ENCODE measurements around the gene RFX4.
A peak's percentile ranks its signal among the peaks of the same experiment; 100 is the strongest.

RFX4 gene

GRCh38 chr12:106764220-106764619, 181.4 kb downstream of the RFX4 start:
- Histone ChIP-seq H3K36me3 (ENCODE audit: insufficient read depth, low read length) (no peaks in the 10 kb centered on the region), H3K4me3 (ENCODE audit: low read depth, low read length) (no peak overlapping the region), H2AFZ (ENCODE audit: low read length, unreplicated experiment) (no peak overlapping the region), H3K27ac (ENCODE audit: low read depth, low read length) (no peak overlapping the region), H3K79me2 (ENCODE audit: control insufficient read depth, insufficient read depth, low read length, unreplicated experiment) (no peaks in the 10 kb centered on the region), H3K4me1 (ENCODE audit: control insufficient read depth, insufficient read depth, low read length, unreplicated experiment) (peaks cover 24% of the 10 kb centered on the region), H3K27me3 (ENCODE audit: insufficient read depth, low read length) (peaks cover 3% of the 10 kb centered on the region; the same call in 1 of the 2 replicates)

DNA sequence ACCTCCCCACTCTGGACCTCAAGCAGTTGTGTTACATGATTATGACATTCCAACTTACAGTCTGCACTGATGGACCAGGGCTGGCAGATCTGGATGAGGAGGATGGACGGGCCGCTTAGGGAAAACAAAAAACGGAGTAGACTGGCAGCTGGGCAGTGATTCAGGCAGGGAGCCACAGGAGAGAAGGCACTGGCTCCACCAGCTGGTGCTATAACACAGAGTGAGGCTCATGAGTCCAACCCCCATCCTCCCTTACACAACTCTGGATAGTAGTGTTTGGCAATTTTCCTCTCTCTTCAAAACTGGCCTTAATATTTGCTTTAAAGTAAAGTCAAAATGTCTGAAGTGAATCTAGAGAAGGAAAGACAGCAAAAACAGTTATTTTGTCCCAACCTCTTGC, 181.9 kb downstream of the RFX4 start:
- Histone ChIP-seq H3K27ac (ENCODE audit: low read depth, low read length) (no peak overlapping the region), H2AFZ (ENCODE audit: low read length, unreplicated experiment) (no peak overlapping the region), H3K4me1 (ENCODE audit: control insufficient read depth, insufficient read depth, low read length, unreplicated experiment) (peaks cover 24% of the 10 kb centered on the region), H3K79me2 (ENCODE audit: control insufficient read depth, insufficient read depth, low read length, unreplicated experiment) (no peaks in the 10 kb centered on the region), H3K36me3 (ENCODE audit: insufficient read depth, low read length) (no peaks in the 10 kb centered on the region), H3K4me3 (ENCODE audit: low read depth, low read length) (no peak overlapping the region), H3K27me3 (ENCODE audit: insufficient read depth, low read length) (peaks cover 3% of the 10 kb centered on the region; the same call in 1 of the 2 replicates)

- H3K27me3 ChIP-seq (ENCODE audit: insufficient read depth, low read length), result peaks cover 3% of the 10 kb centered on the region; the same call in 1 of the 2 replicates
- no peak overlapping the region for H3K4me3 ChIP-seq (ENCODE audit: low read depth, low read length)
- peaks cover 24% of the 10 kb centered on the region for H3K4me1 ChIP-seq (ENCODE audit: control insufficient read depth, insufficient read depth, low read length, unreplicated experiment)
- H3K27ac ChIP-seq (ENCODE audit: low read depth, low read length), result no peak overlapping the region
- H2AFZ ChIP-seq (ENCODE audit: low read length, unreplicated experiment), result no peak overlapping the region
- H3K36me3 ChIP-seq (ENCODE audit: insufficient read depth, low read length), result no peaks in the 10 kb centered on the region
- H3K79me2 ChIP-seq (ENCODE audit: control insufficient read depth, insufficient read depth, low read length, unreplicated experiment), result no peaks in the 10 kb centered on the region
Measured at GRCh38 chr12:106766393-106766826, 183.6 kb downstream of the RFX4 start.

- H3K79me2 ChIP-seq (ENCODE audit: control insufficient read depth, insufficient read depth, low read length, unreplicated experiment), result no peaks in the 10 kb centered on the region
Measured at GRCh38 chr12:106767206-106767605, 184.4 kb downstream of the RFX4 start.

GRCh38 chr12:106767954-106768822, 185.4 kb downstream of the RFX4 start:
- no peak overlapping the region for H3K27ac ChIP-seq (ENCODE audit: low read depth, low read length)
- no peaks in the 10 kb centered on the region for H3K27me3 ChIP-seq (ENCODE audit: insufficient read depth, low read length)
- H3K79me2 ChIP-seq (ENCODE audit: control insufficient read depth, insufficient read depth, low read length, unreplicated experiment), result no peaks in the 10 kb centered on the region
- no peak overlapping the region for H3K4me3 ChIP-seq (ENCODE audit: low read depth, low read length)
- peaks cover 24% of the 10 kb centered on the region for H3K4me1 ChIP-seq (ENCODE audit: control insufficient read depth, insufficient read depth, low read length, unreplicated experiment)
- H2AFZ ChIP-seq (ENCODE audit: low read length, unreplicated experiment), result no peak overlapping the region
- no peaks in the 10 kb centered on the region for H3K36me3 ChIP-seq (ENCODE audit: insufficient read depth, low read length)

More at GRCh38 chr12:106767206-106767605, 184.4 kb downstream of the RFX4 start:
- H2AFZ ChIP-seq (ENCODE audit: low read length, unreplicated experiment), result no peak overlapping the region
- no peak overlapping the region for H3K4me3 ChIP-seq (ENCODE audit: low read depth, low read length)
- H3K4me1 ChIP-seq (ENCODE audit: control insufficient read depth, insufficient read depth, low read length, unreplicated experiment), result peaks cover 24% of the 10 kb centered on the region
- H3K27ac ChIP-seq (ENCODE audit: low read depth, low read length), result no peak overlapping the region
- no peaks in the 10 kb centered on the region for H3K27me3 ChIP-seq (ENCODE audit: insufficient read depth, low read length)
- no peaks in the 10 kb centered on the region for H3K36me3 ChIP-seq (ENCODE audit: insufficient read depth, low read length)

GRCh38 chr12:106769078-106769477, 186.3 kb downstream of the RFX4 start:
- H3K4me1 ChIP-seq (ENCODE audit: control insufficient read depth, insufficient read depth, low read length, unreplicated experiment), result peaks cover 24% of the 10 kb centered on the region
- H3K27ac ChIP-seq (ENCODE audit: low read depth, low read length), result no peak overlapping the region
- H3K36me3 ChIP-seq (ENCODE audit: insufficient read depth, low read length), result no peaks in the 10 kb centered on the region
- H2AFZ ChIP-seq (ENCODE audit: low read length, unreplicated experiment), result no peak overlapping the region
- H3K27me3 ChIP-seq (ENCODE audit: insufficient read depth, low read length), result no peaks in the 10 kb centered on the region
- no peak overlapping the region for H3K4me3 ChIP-seq (ENCODE audit: low read depth, low read length)
- H3K79me2 ChIP-seq (ENCODE audit: control insufficient read depth, insufficient read depth, low read length, unreplicated experiment), result no peaks in the 10 kb centered on the region

- Histone ChIP-seq H3K36me3 (ENCODE audit: insufficient read depth, low read length) (no peaks in the 10 kb centered on the region), H3K79me2 (ENCODE audit: control insufficient read depth, insufficient read depth, low read length, unreplicated experiment) (no peaks in the 10 kb centered on the region), H2AFZ (ENCODE audit: low read length, unreplicated experiment) (no peak overlapping the region), H3K4me3 (ENCODE audit: low read depth, low read length) (no peak overlapping the region), H3K27me3 (ENCODE audit: insufficient read depth, low read length) (no peaks in the 10 kb centered on the region), H3K27ac (ENCODE audit: low read depth, low read length) (no peak overlapping the region), H3K4me1 (ENCODE audit: control insufficient read depth, insufficient read depth, low read length, unreplicated experiment) (peaks cover 24% of the 10 kb centered on the region)
Measured at GRCh38 chr12:106769546-106769945, 186.7 kb downstream of the RFX4 start.

GRCh38 chr12:106771425-106771824, 188.6 kb downstream of the RFX4 start:
- Histone ChIP-seq H3K27ac (ENCODE audit: low read depth, low read length) (no peak overlapping the region), H3K4me3 (ENCODE audit: low read depth, low read length) (no peak overlapping the region)

DNA sequence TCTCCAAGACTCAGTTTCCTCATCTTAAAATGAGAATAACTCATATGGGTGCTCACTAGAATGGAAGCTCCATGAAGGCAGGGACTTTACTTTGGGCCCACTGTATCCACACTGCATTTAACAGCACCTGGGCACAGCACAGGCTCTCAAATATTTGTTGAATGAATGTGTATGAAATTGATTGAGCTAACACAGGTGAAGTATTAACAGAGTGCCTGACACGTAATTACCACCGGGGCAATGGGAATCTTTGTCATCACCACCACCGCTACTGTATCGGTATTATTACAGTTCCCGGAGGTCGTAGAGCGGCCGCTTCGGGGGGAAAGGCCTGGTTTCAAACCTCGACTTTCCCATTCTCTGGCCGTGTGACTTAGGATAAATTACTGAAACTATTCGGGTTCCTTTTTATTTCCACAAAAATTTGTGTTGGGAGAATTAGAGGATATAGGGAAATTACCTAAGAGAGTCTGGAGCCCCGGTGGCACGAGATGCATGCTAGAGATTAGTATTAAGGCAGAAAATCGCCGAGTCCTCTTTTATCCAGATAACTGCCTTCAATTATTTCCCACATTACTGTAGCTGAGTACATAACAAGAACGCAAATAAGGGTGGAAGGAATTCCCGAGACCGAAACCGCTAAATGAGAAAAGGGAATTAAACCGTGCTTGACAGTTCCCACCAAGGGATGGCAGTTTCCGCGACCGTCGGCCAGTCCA, 190.6 kb downstream of the RFX4 start:
- peak overlapping the region; percentile 91 for H3K4me3 ChIP-seq (ENCODE audit: low read depth, low read length)
- peak overlapping the region; percentile 94 for H2AFZ ChIP-seq (ENCODE audit: low read length, unreplicated experiment)
- H3K27me3 ChIP-seq (ENCODE audit: insufficient read depth, low read length), result no peaks in the 10 kb centered on the region
- peak overlapping the region; percentile 99 for H3K27ac ChIP-seq (ENCODE audit: low read depth, low read length)
- peaks cover 14% of the 10 kb centered on the region for H3K4me1 ChIP-seq (ENCODE audit: control insufficient read depth, insufficient read depth, low read length, unreplicated experiment)
- no peaks in the 10 kb centered on the region for H3K36me3 ChIP-seq (ENCODE audit: insufficient read depth, low read length)
- peaks cover 36% of the 10 kb centered on the region for H3K79me2 ChIP-seq (ENCODE audit: control insufficient read depth, insufficient read depth, low read length, unreplicated experiment)

More at GRCh38 chr12:106771425-106771824, 188.6 kb downstream of the RFX4 start:
- Histone ChIP-seq H3K79me2 (ENCODE audit: control insufficient read depth, insufficient read depth, low read length, unreplicated experiment) (peaks cover 17% of the 10 kb centered on the region), H2AFZ (ENCODE audit: low read length, unreplicated experiment) (no peak overlapping the region), H3K4me1 (ENCODE audit: control insufficient read depth, insufficient read depth, low read length, unreplicated experiment) (peaks cover 28% of the 10 kb centered on the region), H3K27me3 (ENCODE audit: insufficient read depth, low read length) (no peaks in the 10 kb centered on the region), H3K36me3 (ENCODE audit: insufficient read depth, low read length) (no peaks in the 10 kb centered on the region)

GRCh38 chr12:106774005-106774807, 191.4 kb downstream of the RFX4 start, which contains the start of gene RIC8B:
RIC8B (plus strand) TSS chr12:106774682; CDS start chr12:106774746, 64 bp downstream.
- Histone ChIP-seq H3K79me2 (ENCODE audit: control insufficient read depth, insufficient read depth, low read length, unreplicated experiment) (peaks cover 41% of the 10 kb centered on the region), H3K4me1 (ENCODE audit: control insufficient read depth, insufficient read depth, low read length, unreplicated experiment) (peaks cover 10% of the 10 kb centered on the region), H3K36me3 (ENCODE audit: insufficient read depth, low read length) (no peaks in the 10 kb centered on the region), H3K27me3 (ENCODE audit: insufficient read depth, low read length) (no peaks in the 10 kb centered on the region), H3K27ac (ENCODE audit: low read depth, low read length) (peak within 1 kb of the TSS; percentile 99), H3K4me3 (ENCODE audit: low read depth, low read length) (peak within 1 kb of the TSS; percentile 91), H2AFZ (ENCODE audit: low read length, unreplicated experiment) (peak within 1 kb of the TSS; percentile 94)
